HepG2 (cell line): ENCODE measurements around the gene PHOSPHO2. TPM values are rescaled to one million over a fixed set of nuclear protein-coding genes. Genes with fewer than 3 reads are reported as not detected.

ENCODE experiments used
- CTCF ChIP-seq: sonication (generic); formaldehyde crosslinking; IDR thresholded peaks from 2 replicates; pipeline ENCODE4 v1.5.0; 2020; ENCODE audit warnings: mild to moderate bottlenecking, missing genetic modification reagents, moderate library complexity
- ETV6 ChIP-seq: sonication (generic); formaldehyde crosslinking; conservative IDR thresholded peaks from 2 replicates; pipeline ENCODE4 v1.4.0; 2020; ENCODE audit warnings: missing genetic modification reagents
- FOXP1 ChIP-seq, 2 experiments: fragments of 450-650 bp in 1 of 2; IDR thresholded peaks; 2 replicates each; pipeline ENCODE4 v1.6.1; 2017 to 2018; ENCODE audit warnings: antibody characterized with exemption in 1 of 2
- GATA4 ChIP-seq: sonication (generic); IDR thresholded peaks from 2 replicates; pipeline ENCODE4 v1.6.1; 2016; ENCODE audit warnings: antibody characterized with exemption, low read depth, borderline replicate concordance
- KAT8 ChIP-seq: IDR thresholded peaks from 2 replicates; pipeline ENCODE4 v1.6.1; 2016; ENCODE audit warnings: missing genetic modification reagents, missing compliant biosample characterization
- NFKB2 ChIP-seq: sonication (generic); formaldehyde crosslinking; IDR thresholded peaks from 2 replicates; pipeline ENCODE4 v1.4.0; 2020; ENCODE audit warnings: missing genetic modification reagents, borderline replicate concordance
- NRL ChIP-seq: sonication (generic); formaldehyde crosslinking; IDR thresholded peaks from 2 replicates; pipeline ENCODE4 v1.5.0; 2020; ENCODE audit warnings: missing genetic modification reagents, mild to moderate bottlenecking, moderate library complexity, borderline replicate concordance
- PHF20 ChIP-seq: sonication (generic); formaldehyde crosslinking; IDR thresholded peaks from 2 replicates; pipeline ENCODE4 v1.5.0; 2020; ENCODE audit warnings: mild to moderate bottlenecking, missing genetic modification reagents
- PHF8 ChIP-seq: sonication (generic); formaldehyde crosslinking; IDR thresholded peaks from 2 replicates; pipeline ENCODE4 v1.5.0; 2020; ENCODE audit warnings: missing genetic modification reagents
- PRMT3 ChIP-seq: sonication (generic); formaldehyde crosslinking; IDR thresholded peaks from 2 replicates; pipeline ENCODE4 v1.8.1; 2022; ENCODE audit warnings: low read depth, mild to moderate bottlenecking, moderate library complexity, missing genetic modification reagents, borderline replicate concordance
- SIN3B ChIP-seq: fragments of 150-350 bp; IDR thresholded peaks from 2 replicates; pipeline ENCODE4 v1.6.1; 2014; ENCODE audit warnings: low read length
- SP4 ChIP-seq: sonication (generic); formaldehyde crosslinking; IDR thresholded peaks from 2 replicates; pipeline ENCODE4 v1.8.1; 2023; ENCODE audit warnings: mild to moderate bottlenecking, missing genetic modification reagents
- U2AF1 ChIP-seq: fragments of 200-400 bp; formaldehyde crosslinking; optimal IDR thresholded peaks from 2 replicates; pipeline ENCODE3; 2017; ENCODE audit warnings: mild to moderate bottlenecking, low read depth, low read length
- ZBTB38 ChIP-seq: sonication (generic); formaldehyde crosslinking; IDR thresholded peaks from 2 replicates; pipeline ENCODE4 v1.5.1; 2020; ENCODE audit warnings: mild to moderate bottlenecking, missing genetic modification reagents
- ZHX2 ChIP-seq, 2 experiments: sonication (generic) in 1 of 2; formaldehyde crosslinking in 1 of 2; IDR thresholded peaks; 2 replicates each; pipeline versions ENCODE4 v1.6.1 to v1.9.0; 2014 to 2022; ENCODE audit warnings: antibody characterized with exemption in 1 of 2, borderline replicate concordance in 1 of 2, inconsistent platforms in 1 of 2, low read depth in 1 of 2, missing genetic modification reagents in 1 of 2
- ZNF333 ChIP-seq: sonication (generic); formaldehyde crosslinking; IDR thresholded peaks from 2 replicates; pipeline ENCODE4 v1.4.0; 2020; ENCODE audit warnings: mild to moderate bottlenecking, missing genetic modification reagents, borderline replicate concordance
- ZNF33A ChIP-seq: sonication (generic); formaldehyde crosslinking; IDR thresholded peaks from 2 replicates; pipeline ENCODE4 v1.5.1; 2020; ENCODE audit warnings: missing genetic modification reagents, mild to moderate bottlenecking, moderate library complexity, borderline replicate concordance
- ZNF792 ChIP-seq: IDR thresholded peaks from 2 replicates; pipeline ENCODE4 v1.6.1; 2016
- ZNF839 ChIP-seq: sonication (generic); formaldehyde crosslinking; IDR thresholded peaks from 2 replicates; pipeline ENCODE4 v1.4.0; 2020; ENCODE audit warnings: missing genetic modification reagents, mild to moderate bottlenecking, borderline replicate concordance
- ZNF841 ChIP-seq: sonication (generic); formaldehyde crosslinking; IDR thresholded peaks from 2 replicates; pipeline ENCODE4 v1.8.1; 2023; ENCODE audit warnings: missing genetic modification reagents, borderline replicate concordance
- polyA plus RNA-seq, 8 experiments: library from polyadenylated mRNA; depleted of rRNA in 3 of 8; stranded (reverse) in 7 of 8; unstranded in 1 of 8; fragments of >200 nt; fragmentation: Illumina TruSeq in 4 of 8; extraction: Trizol in 4 of 8; gene quantifications; 2 replicates each; pipeline versions ENCODE4 v1.2.1 to v1.2.3, GENCODE V29; 2011 to 2016; ENCODE audit warnings: low read depth in 4 of 8, missing spikeins in 1 of 8, mixed read lengths in 1 of 8; ENCODE audit not compliant: insufficient read depth in 1 of 8
- total RNA-seq, 5 experiments: library from RNA; depleted of rRNA; stranded (reverse); fragments of >200 nt; fragmentation: Illumina TruSeq; extraction: Trizol; gene quantifications; 2 replicates each; pipeline ENCODE4 v1.2.3, GENCODE V29; 2016; ENCODE audit warnings: low read depth in 1 of 5
- TF ChIP-seq, protein P1 (sequence below): sonication (generic); formaldehyde crosslinking; IDR thresholded peaks from 2 replicates; pipeline ENCODE4 v1.4.0; 2020; ENCODE audit warnings: missing genetic modification reagents; ENCODE audit errors: not compliant biosample characterization

The PHOSPHO2 gene
- total and polyA plus RNA-seq, 2 of the 13 experiments (the other 11 are each of a cell fraction or from before 2014, with no cell fraction given) = 6.1 to 11.4 TPM

DNA sequence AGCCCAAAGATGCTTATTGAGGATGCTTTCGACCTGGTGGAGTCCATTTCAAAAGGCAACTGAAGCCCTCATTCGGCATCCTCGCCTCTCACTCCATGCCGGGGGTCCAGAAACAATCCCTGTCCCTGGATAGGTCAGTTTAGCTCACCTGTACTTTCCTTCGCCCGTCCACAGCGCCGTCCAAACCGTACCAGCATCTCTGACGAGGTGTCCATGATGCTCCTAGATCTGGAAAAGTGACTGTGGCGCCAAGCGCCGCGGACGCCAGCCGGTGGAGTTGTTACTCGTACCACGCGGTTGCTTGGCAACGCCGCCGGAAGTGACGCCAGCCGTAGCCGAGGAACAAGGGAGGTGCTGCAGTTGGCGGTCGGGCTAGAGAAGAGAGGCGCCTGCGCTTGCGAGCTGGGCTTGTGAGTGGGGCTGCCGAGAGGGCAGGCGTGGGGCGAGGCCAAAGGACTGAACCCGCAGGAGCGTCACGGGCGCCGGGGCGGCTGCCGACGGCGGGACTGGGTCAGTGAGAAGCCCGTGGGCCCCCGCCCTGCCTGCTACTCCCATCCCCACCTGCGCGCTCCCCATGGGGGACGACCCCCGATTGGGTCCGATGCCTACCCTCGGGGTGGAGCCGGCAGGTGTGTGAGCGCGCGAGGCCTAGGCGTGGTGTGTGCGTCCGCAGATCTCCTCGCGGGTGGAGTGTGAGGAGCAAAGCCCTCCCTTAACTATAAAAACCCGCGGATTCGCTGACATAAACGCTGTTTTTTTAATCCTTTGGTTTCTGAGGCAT, at the start of gene PHOSPHO2, which contains the start of gene CFAP210 (continued):
- TF ChIP-seq FOXP1 (IDR thresholded peaks at IDR 0.05) (no peak), FOXP1 (CRISPR knock-in tag; IDR thresholded peaks at IDR 0.05) (no peak), ZBTB38 (CRISPR knock-in tag) (peak; percentile 92), PHF8 (peak; percentile 95), ZNF33A (CRISPR knock-in tag) (no peak), SP4 (CRISPR knock-in tag) (no peak; the same call in 1 of the 2 replicates), U2AF1 (no peak), NFKB2 (peak; percentile 95), ZNF792 (CRISPR knock-in tag) (peak; percentile 73), CTCF (peak; percentile 46), ZNF839 (CRISPR knock-in tag) (peak; percentile 82), KAT8 (peak; percentile 91), ZNF333 (peak; percentile 99; the same call in 1 of the 2 replicates), GATA4 (0 out of 2 replicates have a peak, but pooled peaks have one; percentile 70), ZHX2 (IDR thresholded peaks at IDR 0.05; ENCODE audit: low read depth) (peak; percentile 85; the same call in 1 of the 2 replicates), ZHX2 (CRISPR knock-in tag; IDR thresholded peaks at IDR 0.05; ENCODE audit: borderline replicate concordance) (peak; percentile 85; the same call in 1 of the 2 replicates), SIN3B (0 out of 2 replicates have a peak, but pooled peaks have one; percentile 4), ZNF841 (CRISPR knock-in tag) (no peak), ETV6 (CRISPR knock-in tag) (peak; percentile 75), PHF20 (CRISPR knock-in tag) (peak; percentile 86), NRL (CRISPR knock-in tag) (peak; percentile 99), PRMT3 (CRISPR knock-in tag) (no peak)
- TF ChIP-seq, protein P1, sequence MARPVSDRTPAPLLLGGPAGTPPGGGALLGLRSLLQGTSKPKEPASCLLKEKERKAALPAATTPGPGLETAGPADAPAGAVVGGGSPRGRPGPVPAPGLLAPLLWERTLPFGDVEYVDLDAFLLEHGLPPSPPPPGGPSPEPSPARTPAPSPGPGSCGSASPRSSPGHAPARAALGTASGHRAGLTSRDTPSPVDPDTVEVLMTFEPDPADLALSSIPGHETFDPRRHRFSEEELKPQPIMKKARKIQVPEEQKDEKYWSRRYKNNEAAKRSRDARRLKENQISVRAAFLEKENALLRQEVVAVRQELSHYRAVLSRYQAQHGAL (CRISPR knock-in tag) = peak; percentile 69
